Activated B cell treated with CpG ODN at 0.5 μM for 24 hours (primary cell): Measurements from ENCODE around the gene ATP6V0A1. TPM values are rescaled to one million over a fixed set of nuclear protein-coding genes. Genes with fewer than 3 reads are reported as not detected.
"Not testable (repeated sequence)": the region's sequence is repeated elsewhere in the genome, so short reads cannot be mapped to it uniquely, and the experiment has no call there.

Experiments used
- ATAC-seq: fragments of 200-7000 bp; cut with Tn5 transposase; one replicate; pipeline ENCODE4 v1.10.0; 2021; ENCODE audit warnings: low read depth, mild to moderate bottlenecking, moderate library complexity
- CTCF ChIA-PET: fragments of 350-600 bp; sonication (Branson Sonifier 250); formaldehyde crosslinking; loops from one replicate; lab custom pipeline; 2021; ENCODE audit warnings: antibody characterized with exemption; lab: Charles Lee
- POLR2A ChIA-PET: fragments of 350-600 bp; sonication (Branson Sonifier 250); formaldehyde crosslinking; loops from one replicate; lab custom pipeline; 2021; ENCODE audit warnings: antibody characterized with exemption; lab: Charles Lee
- DNase-seq: peaks from one replicate; pipeline ENCODE4 v3.0.0; 2022
- H3K27ac Mint-ChIP-seq: one replicate; pipeline ENCODE4 v1.8.0; 2020; ENCODE audit warnings: mixed read lengths
- H3K27me3 Mint-ChIP-seq: one replicate; pipeline ENCODE4 v1.8.0; 2021; ENCODE audit warnings: mixed read lengths
- H3K36me3 Mint-ChIP-seq: one replicate; pipeline ENCODE4 v1.8.0; 2021; ENCODE audit warnings: low read depth, mixed read lengths
- H3K4me1 Mint-ChIP-seq: one replicate; pipeline ENCODE4 v1.8.0; 2021; ENCODE audit warnings: mixed read lengths
- H3K4me3 Mint-ChIP-seq: one replicate; pipeline ENCODE4 v1.8.0; 2020; ENCODE audit warnings: mild to moderate bottlenecking, mixed read lengths
- H3K9me3 Mint-ChIP-seq: one replicate; pipeline ENCODE4 v1.8.0; 2020; ENCODE audit warnings: mixed read lengths
- CTCF ChIP-seq: fragments of 200-600 bp; IDR thresholded peaks from one replicate; pipeline ENCODE4 v1.8.0; 2022; ENCODE audit warnings: antibody characterized with exemption, mild to moderate bottlenecking
- intact Hi-C: fragments of 100-400 bp; cut with micrococcal nuclease; formaldehyde crosslinking; loops from one replicate; pipeline ENCODE4 v1.15.1; 2024
- total RNA-seq: library from RNA; stranded (reverse); gene quantifications from 2 replicates; pipeline ENCODE4 v1.2.3, GENCODE V29; 2022

ATP6V0A1 gene
- total RNA-seq, 1 donor from 2014 or later, result 75.6 TPM

GRCh38 chr17:42554250-42555121, 95.8 kb downstream of the ATP6V0A1 start:
- peaks cover 2% of the 10 kb centered on the region for H3K36me3 Mint-ChIP-seq
- H3K27ac Mint-ChIP-seq, result peak overlapping the region; percentile 93
- DNase-seq (peak; percentile 88), ATAC-seq (peak; percentile 89)
- intact Hi-C loops, result loop anchor here (1.0 kb wide), 4 partner anchors 8 to 55 kb away; partner anchors contain the start of genes COASY, NAGLU, RETREG3 and TUBG1
- POLR2A ChIA-PET, result interaction anchor here (0.6 to 2.7 kb wide), 34 partner anchors 9 to 807 kb away, joined by 3 to 33 read pairs (median 4); partner anchors contain the start of genes BECN1, COA3, MLX and NAGLU
- no peak for TF ChIP-seq CTCF
- CTCF ChIA-PET, result interaction anchor here (2.2 kb wide), 1 partner anchor 24 kb away, joined by 11 read pairs; the partner anchor contains the start of gene PSMC3IP
- H3K4me1 Mint-ChIP-seq, result peaks cover 27% of the 10 kb centered on the region
- no peaks in the 10 kb centered on the region for H3K27me3 Mint-ChIP-seq
- H3K9me3 Mint-ChIP-seq, result no peaks in the 10 kb centered on the region
- H3K4me3 Mint-ChIP-seq, result peak overlapping the region; percentile 93

- CTCF ChIA-PET, result interaction anchor here (2.2 kb wide), 1 partner anchor 23 kb away, joined by 11 read pairs; the partner anchor contains the start of gene PSMC3IP
- ATAC-seq (peak; percentile 4), DNase-seq (no peak)
- Mint-ChIP-seq H3K27ac (peak overlapping the region; percentile 93), H3K4me3 (peak overlapping the region; percentile 93), H3K9me3 (no peaks in the 10 kb centered on the region), H3K36me3 (peaks cover 2% of the 10 kb centered on the region), H3K4me1 (peaks cover 27% of the 10 kb centered on the region), H3K27me3 (no peaks in the 10 kb centered on the region)
- intact Hi-C loops, result no loop called here
- TF ChIP-seq CTCF, result no peak
- POLR2A ChIA-PET, result interaction anchor here (0.6 to 2.7 kb wide), 30 partner anchors 8 to 807 kb away, joined by 3 to 33 read pairs (median 4); partner anchors contain the start of genes BECN1, COA3, MLX and NAGLU
Observed at GRCh38 chr17:42555122-42555622, 96.5 kb downstream of the ATP6V0A1 start.

- DNase-seq, H3K27ac Mint-ChIP-seq, ATAC-seq, H3K27me3 Mint-ChIP-seq, CTCF ChIA-PET, H3K9me3 Mint-ChIP-seq, H3K36me3 Mint-ChIP-seq, intact Hi-C loops, H3K4me3 Mint-ChIP-seq: not testable (repeated sequence)
- peaks cover 30% of the 10 kb centered on the region for H3K4me1 Mint-ChIP-seq
- POLR2A ChIA-PET, result interaction anchor here (2.7 kb wide), 1 partner anchor 11 kb away, joined by 33 read pairs; the partner anchor contains the start of gene MLX
Observed at GRCh38 chr17:42555961-42556617, 97.4 kb downstream of the ATP6V0A1 start.

- TF ChIP-seq CTCF, result no peak
- Mint-ChIP-seq H3K4me1 (peaks cover 41% of the 10 kb centered on the region), H3K36me3 (peaks cover 16% of the 10 kb centered on the region), H3K9me3 (no peaks in the 10 kb centered on the region), H3K27me3 (no peaks in the 10 kb centered on the region), H3K27ac (no peak overlapping the region), H3K4me3 (no peak overlapping the region)
- ATAC-seq, result no peak
- DNase-seq, result no peak
- POLR2A ChIA-PET, result interaction anchor here (1.1 kb wide), 1 partner anchor 11 kb away, joined by 5 read pairs; no protein-coding TSS in a partner anchor
- intact Hi-C loops, result no loop called here
- CTCF ChIA-PET, result no interaction called here
Observed at GRCh38 chr17:42559075-42559474, 100.4 kb downstream of the ATP6V0A1 start.

GRCh38 chr17:42560246-42560645, 101.6 kb downstream of the ATP6V0A1 start:
- intact Hi-C loops, result no loop called here
- no peak overlapping the region for H3K27ac Mint-ChIP-seq
- peaks cover 34% of the 10 kb centered on the region for H3K4me1 Mint-ChIP-seq
- ChIA-PET POLR2A (no interaction called here), CTCF (no interaction called here)
- H3K9me3 Mint-ChIP-seq, result no peaks in the 10 kb centered on the region
- no peak for TF ChIP-seq CTCF
- ATAC-seq (no peak), DNase-seq (no peak)
- H3K27me3 Mint-ChIP-seq, result no peaks in the 10 kb centered on the region
- no peak overlapping the region for H3K4me3 Mint-ChIP-seq
- H3K36me3 Mint-ChIP-seq, result peaks cover 23% of the 10 kb centered on the region
